ENCODE results near the gene PCID2.

PCID2 gene

DNA sequence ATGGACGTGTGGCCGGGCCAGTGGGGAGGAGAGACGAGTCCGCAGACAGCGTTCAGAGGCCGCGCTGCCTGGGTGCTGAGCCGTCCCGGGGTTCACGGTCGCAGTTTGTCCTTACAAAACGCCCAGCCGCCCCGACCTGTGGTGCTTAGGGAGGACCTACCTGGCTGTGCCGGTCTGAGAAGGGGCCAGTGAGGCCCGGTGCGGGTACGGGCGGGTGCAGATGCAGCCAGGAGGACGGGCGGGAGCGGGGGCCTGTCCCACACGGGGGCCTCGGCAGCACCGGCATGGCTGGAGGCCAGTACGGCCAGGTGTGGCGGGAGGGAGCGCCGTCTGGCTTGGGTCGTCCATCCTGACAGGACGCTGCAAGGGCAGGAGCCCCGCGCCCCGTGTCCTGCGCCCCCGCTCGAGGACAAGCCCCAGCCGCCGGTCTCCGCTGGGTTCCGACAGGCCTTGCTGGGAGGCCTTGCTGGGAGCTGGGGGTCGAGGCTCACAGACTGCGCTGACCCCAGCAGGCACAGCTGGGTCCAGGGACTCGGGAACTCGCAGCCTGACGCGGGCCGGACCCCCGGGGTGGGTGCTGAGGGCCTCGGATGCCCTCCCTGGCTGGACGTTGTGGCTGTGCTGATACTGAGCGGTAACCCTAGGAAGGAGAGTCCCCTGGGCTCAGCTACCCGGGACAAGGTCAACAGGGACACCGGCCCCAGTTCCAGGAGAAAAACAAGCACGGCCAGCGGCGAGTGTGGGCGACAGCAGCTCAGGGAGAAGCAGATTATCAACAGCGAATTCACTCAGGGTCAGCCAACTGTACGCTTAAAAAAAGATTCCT lies 55.3 kb downstream of the PCID2 start:
- Histone ChIP-seq H3K79me2 (ENCODE audit: low read length) (no peaks in the 10 kb centered on the region), H3K27ac (ENCODE audit: low read length) (no peak overlapping the region), H2AFZ (ENCODE audit: low read depth, low read length) (no peak overlapping the region; the same call in 1 of the 2 replicates), H3K9me3 (ENCODE audit: insufficient read depth, low read length) (0 out of 2 replicates have a peak, but pooled peaks cover 11% of the 10 kb centered on the region), H4K20me1 (ENCODE audit: insufficient read depth, low read length) (no peaks in the 10 kb centered on the region), H3K27me3 (ENCODE audit: low read depth, low read length) (peaks cover 9% of the 10 kb centered on the region), H3K36me3 (replicated peaks; ENCODE audit: low read depth, low read length) (no peaks in the 10 kb centered on the region), H3K4me2 (ENCODE audit: low read length) (peak overlapping the region; percentile 89), H3K4me1 (ENCODE audit: low read length) (peaks cover 6% of the 10 kb centered on the region), H3K9ac (ENCODE audit: low read length) (peak overlapping the region; percentile 23; the same call in 1 of the 2 replicates), H3K4me3 (ENCODE audit: low read length) (peak overlapping the region; percentile 73)
- TF ChIP-seq, protein P1, sequence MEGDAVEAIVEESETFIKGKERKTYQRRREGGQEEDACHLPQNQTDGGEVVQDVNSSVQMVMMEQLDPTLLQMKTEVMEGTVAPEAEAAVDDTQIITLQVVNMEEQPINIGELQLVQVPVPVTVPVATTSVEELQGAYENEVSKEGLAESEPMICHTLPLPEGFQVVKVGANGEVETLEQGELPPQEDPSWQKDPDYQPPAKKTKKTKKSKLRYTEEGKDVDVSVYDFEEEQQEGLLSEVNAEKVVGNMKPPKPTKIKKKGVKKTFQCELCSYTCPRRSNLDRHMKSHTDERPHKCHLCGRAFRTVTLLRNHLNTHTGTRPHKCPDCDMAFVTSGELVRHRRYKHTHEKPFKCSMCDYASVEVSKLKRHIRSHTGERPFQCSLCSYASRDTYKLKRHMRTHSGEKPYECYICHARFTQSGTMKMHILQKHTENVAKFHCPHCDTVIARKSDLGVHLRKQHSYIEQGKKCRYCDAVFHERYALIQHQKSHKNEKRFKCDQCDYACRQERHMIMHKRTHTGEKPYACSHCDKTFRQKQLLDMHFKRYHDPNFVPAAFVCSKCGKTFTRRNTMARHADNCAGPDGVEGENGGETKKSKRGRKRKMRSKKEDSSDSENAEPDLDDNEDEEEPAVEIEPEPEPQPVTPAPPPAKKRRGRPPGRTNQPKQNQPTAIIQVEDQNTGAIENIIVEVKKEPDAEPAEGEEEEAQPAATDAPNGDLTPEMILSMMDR (IDR thresholded peaks at IDR 0.05; ENCODE audit: low read depth, low read length): no peak
- TF ChIP-seq EZH2phosphoT487 (IDR thresholded peaks at IDR 0.05; ENCODE audit: low read depth): no peak

DNA sequence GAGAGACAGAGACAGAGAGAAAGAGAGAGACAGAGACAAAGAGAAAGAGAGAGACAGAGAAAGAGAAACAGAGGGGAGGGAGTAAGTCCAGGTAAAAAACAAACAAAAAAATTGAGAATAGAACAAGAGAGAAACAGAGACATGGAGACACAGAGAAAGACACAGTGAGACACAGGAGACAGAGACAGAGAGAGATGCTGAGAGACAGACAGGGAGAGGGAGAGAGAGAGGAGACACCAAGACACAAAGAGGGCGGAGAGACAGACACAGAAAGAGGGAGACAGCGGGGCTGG lies 55.8 kb downstream of the PCID2 start:
- Histone ChIP-seq H4K20me1 (ENCODE audit: insufficient read depth, low read length) (no peaks in the 10 kb centered on the region), H3K4me2 (ENCODE audit: low read length) (no peak overlapping the region), H3K27me3 (ENCODE audit: low read depth, low read length) (peaks cover 9% of the 10 kb centered on the region), H3K4me1 (ENCODE audit: low read length) (peaks cover 6% of the 10 kb centered on the region), H2AFZ (ENCODE audit: low read depth, low read length) (no peak overlapping the region), H3K4me3 (ENCODE audit: low read length) (no peak overlapping the region), H3K9me3 (ENCODE audit: insufficient read depth, low read length) (0 out of 2 replicates have a peak, but pooled peaks cover 11% of the 10 kb centered on the region), H3K36me3 (replicated peaks; ENCODE audit: low read depth, low read length) (no peaks in the 10 kb centered on the region), H3K9ac (ENCODE audit: low read length) (no peak overlapping the region), H3K79me2 (ENCODE audit: low read length) (no peaks in the 10 kb centered on the region), H3K27ac (ENCODE audit: low read length) (no peak overlapping the region)
- TF ChIP-seq, protein P1 (IDR thresholded peaks at IDR 0.05; ENCODE audit: low read depth, low read length): no peak
- no peak for TF ChIP-seq EZH2phosphoT487 (IDR thresholded peaks at IDR 0.05; ENCODE audit: low read depth)

DNA sequence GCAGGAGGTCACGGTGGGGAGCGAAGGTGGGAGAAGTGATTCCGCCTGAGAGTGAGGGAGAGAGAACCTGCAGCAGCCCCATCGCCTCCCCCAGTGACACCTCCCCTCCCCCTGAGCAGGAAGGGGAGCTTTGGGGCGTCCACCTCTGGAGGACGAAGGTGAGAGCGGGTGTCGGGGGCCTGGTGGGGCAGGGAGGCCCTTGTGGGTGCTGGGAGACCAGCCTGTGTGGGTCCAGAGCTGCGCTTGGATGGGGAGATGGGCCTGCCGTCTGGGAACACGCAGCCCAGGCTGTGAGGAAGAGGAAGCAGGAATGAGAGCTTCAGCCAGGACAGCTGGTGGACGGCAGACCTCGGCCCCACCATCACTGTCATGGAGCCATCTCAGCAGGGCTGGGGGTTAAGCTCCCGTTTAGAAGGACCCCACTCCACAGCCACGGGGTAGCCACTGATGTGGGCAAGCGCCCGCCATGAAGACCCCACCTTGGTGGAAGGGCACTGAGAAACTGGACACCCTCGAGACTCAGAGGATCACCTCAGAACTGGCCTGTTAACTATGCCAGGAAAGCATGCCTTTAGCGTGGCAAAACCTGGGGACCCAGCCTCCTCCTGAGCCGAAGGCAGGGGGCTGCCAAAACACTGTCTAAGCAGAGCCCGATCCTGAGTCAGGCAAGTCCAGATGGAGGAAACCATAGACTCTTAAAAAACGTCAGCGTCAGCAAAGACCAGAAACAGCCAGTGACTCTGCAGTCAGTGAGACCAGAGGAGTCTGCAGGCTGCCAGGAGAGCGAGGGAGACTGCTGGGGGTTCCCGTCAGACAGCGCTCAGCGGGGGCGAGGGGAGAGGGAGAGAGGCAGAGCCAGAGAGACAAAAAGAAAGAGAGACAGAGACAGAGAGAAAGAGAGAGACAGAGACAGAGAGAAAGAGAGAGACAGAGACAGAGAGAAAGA lies 56.5 kb downstream of the PCID2 start:
- TF ChIP-seq EZH2phosphoT487 (IDR thresholded peaks at IDR 0.05; ENCODE audit: low read depth): no peak
- TF ChIP-seq, protein P1 (IDR thresholded peaks at IDR 0.05; ENCODE audit: low read depth, low read length): no peak
- Histone ChIP-seq H3K27me3 (ENCODE audit: low read depth, low read length) (peaks cover 7% of the 10 kb centered on the region; the same call in 1 of the 2 replicates), H2AFZ (ENCODE audit: low read depth, low read length) (no peak overlapping the region), H3K27ac (ENCODE audit: low read length) (no peak overlapping the region), H3K4me1 (ENCODE audit: low read length) (peaks cover 6% of the 10 kb centered on the region), H3K79me2 (ENCODE audit: low read length) (no peaks in the 10 kb centered on the region), H3K4me2 (ENCODE audit: low read length) (no peak overlapping the region), H3K9me3 (ENCODE audit: insufficient read depth, low read length) (0 out of 2 replicates have a peak, but pooled peaks cover 11% of the 10 kb centered on the region), H3K4me3 (ENCODE audit: low read length) (no peak overlapping the region), H3K9ac (ENCODE audit: low read length) (no peak overlapping the region), H3K36me3 (replicated peaks; ENCODE audit: low read depth, low read length) (no peaks in the 10 kb centered on the region), H4K20me1 (ENCODE audit: insufficient read depth, low read length) (no peaks in the 10 kb centered on the region)
